ENCODE results near the gene RBM7. TPM values are rescaled to one million over a fixed set of nuclear protein-coding genes. Genes with fewer than 3 reads are reported as not detected.

Gene RBM7
- total and polyA plus RNA-seq, 2 donors (not counting 3 experiments of a cell fraction or from before 2014, with no cell fraction given), result 16.4 to 38.4 TPM

GRCh38 chr11:114379394-114380069 is 20.9 kb upstream of the RBM7 start:
- dilution Hi-C loops (cut with MboI; ENCODE audit: extremely low pct_ligation_motif_present, low sequenced_read_pairs), result no loop called here
- H3K4me2 ChIP-seq (ENCODE audit: insufficient read depth, low read length), result no peak overlapping the region
- no peak for DNase-seq (ENCODE audit: low read depth, low spot score)
- H3K79me2 ChIP-seq (ENCODE audit: control insufficient read depth, insufficient read depth, low read length), result no peaks in the 10 kb centered on the region
- no peaks in the 10 kb centered on the region for H3K9me1 ChIP-seq (replicated peaks; ENCODE audit: control insufficient read depth, extremely low read depth, insufficient read depth, low read length)
- no peaks in the 10 kb centered on the region for H3K36me3 ChIP-seq (ENCODE audit: control insufficient read depth in 2 of 2, extremely low read depth in 1 of 2, insufficient read depth in 2 of 2, low read length in 2 of 2)
- no peaks in the 10 kb centered on the region for H4K20me1 ChIP-seq (replicated peaks; ENCODE audit: control insufficient read depth, extremely low read depth, insufficient read depth, low read length)
- no peak for TF ChIP-seq FOS (IDR thresholded peaks at IDR 0.05; ENCODE audit: borderline replicate concordance, insufficient read depth, low read length)
- no peak for TF ChIP-seq POLR2AphosphoS5 (IDR thresholded peaks at IDR 0.05; ENCODE audit: insufficient read depth, low read depth, low read length)
- TF ChIP-seq JUN (IDR thresholded peaks at IDR 0.05; ENCODE audit: borderline replicate concordance, insufficient read depth, insufficient read length, low read depth), result no peak
- TF ChIP-seq CTCF (IDR thresholded peaks at IDR 0.05; ENCODE audit: extremely low read depth in 1 of 2, insufficient read depth in 1 of 2, low read depth in 1 of 2, low read length in 2 of 2), result no peak
- no peak for TF ChIP-seq MYC (IDR thresholded peaks at IDR 0.05; ENCODE audit: low read depth, low read length)
- no peak for TF ChIP-seq MAX (IDR thresholded peaks at IDR 0.05; ENCODE audit: insufficient read depth, insufficient read length)
- TF ChIP-seq EZH2 (IDR thresholded peaks at IDR 0.05; ENCODE audit: borderline replicate concordance, low read depth, low read length, severe bottlenecking), result no peak
- no peak for TF ChIP-seq POLR2A (IDR thresholded peaks at IDR 0.05; ENCODE audit: low read depth, low read length)
- TF ChIP-seq GATA2 (IDR thresholded peaks at IDR 0.05; ENCODE audit: insufficient read depth, insufficient read length, low read depth, low read length), result no peak
- BruUV-seq (replicated peaks), result no TSS peak
- no peaks in the 10 kb centered on the region for H3K4me1 ChIP-seq (ENCODE audit: control insufficient read depth, extremely low read depth, insufficient read depth, low read length)
- POLR2A ChIA-PET, result no interaction called here
- no peak overlapping the region for H3K9ac ChIP-seq (replicated peaks; ENCODE audit: extremely low read depth, insufficient read depth, low read length)
- no peaks in the 10 kb centered on the region for H3K9me3 ChIP-seq (replicated peaks; ENCODE audit: control insufficient read depth, insufficient read depth, low read length)
- intact Hi-C loops (cut with micrococcal nuclease), result no loop called here
- peaks cover 0 to 2% of the 10 kb centered on the region in 2 experiments for H3K27me3 ChIP-seq (ENCODE audit: control insufficient read depth in 2 of 2, insufficient read depth in 2 of 2, low read length in 2 of 2)
- no peak for FAIRE-seq
- no peak overlapping the region for H3K27ac ChIP-seq (ENCODE audit: insufficient read depth, low read depth, low read length)
- CTCF ChIA-PET, result interaction anchor here (0.6 to 2.0 kb wide), 2 partner anchors 18 to 39 kb away, joined by 3 to 5 read pairs; no protein-coding TSS in a partner anchor
- H2AFZ ChIP-seq (ENCODE audit: low read depth, low read length), result no peak overlapping the region
- H3K4me3 ChIP-seq (replicated peaks in 1 of 3; ENCODE audit: insufficient read depth in 1 of 3, low read depth in 1 of 3, low read length in 3 of 3), result no peak overlapping the region
